GM21447 (cell line): ENCODE data around the gene NPM3.
"Not testable (repeated sequence)": the region's sequence is repeated elsewhere in the genome, so short reads cannot be mapped to it uniquely, and the experiment has no call there.

Experiments
- ATAC-seq: cut with Tn5 transposase; IDR thresholded peaks from one replicate; pipeline ENCODE4 v1.9.1; 2021; ENCODE audit not compliant: unreplicated experiment

The NPM3 gene

DNA sequence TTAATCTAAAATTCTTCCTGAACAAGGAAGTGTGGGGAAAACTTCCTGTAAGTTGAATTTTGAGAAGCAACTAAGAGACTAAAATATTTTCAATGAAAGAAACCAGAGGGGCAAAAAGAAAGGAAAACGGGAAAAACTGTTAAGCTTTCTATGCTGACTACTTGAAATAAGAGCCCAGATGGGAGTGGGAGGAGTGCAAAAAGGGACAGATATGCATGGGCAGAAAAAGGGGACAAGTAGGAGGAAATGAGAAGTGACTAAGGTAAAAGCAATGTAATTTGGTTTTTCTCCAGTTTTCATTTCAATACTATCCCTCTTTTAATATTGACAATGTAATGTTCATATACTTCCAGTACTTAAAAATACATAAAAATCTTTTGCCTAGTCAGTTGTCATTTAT lies 23.9 kb upstream of the NPM3 start:
- ATAC-seq: no peak

DNA sequence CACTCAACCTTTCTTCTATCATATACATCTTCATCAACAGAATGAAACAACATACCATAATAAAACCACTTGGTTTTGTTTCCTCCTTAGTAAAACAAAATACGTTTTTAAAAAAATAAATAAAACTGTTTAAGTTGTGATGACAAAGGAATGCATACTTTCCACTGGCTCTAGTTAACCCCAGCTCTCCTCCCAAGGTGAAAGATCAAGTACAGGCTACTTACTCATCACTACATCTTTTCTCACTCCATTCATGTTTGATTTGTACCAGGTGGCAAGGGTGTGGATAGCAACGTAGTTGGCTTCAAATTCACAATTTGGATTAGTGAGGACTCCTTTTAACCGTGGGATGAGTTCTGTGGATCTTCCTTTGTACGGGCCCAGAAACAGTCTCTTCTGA lies 20.3 kb upstream of the NPM3 start:
- no peak for ATAC-seq

DNA sequence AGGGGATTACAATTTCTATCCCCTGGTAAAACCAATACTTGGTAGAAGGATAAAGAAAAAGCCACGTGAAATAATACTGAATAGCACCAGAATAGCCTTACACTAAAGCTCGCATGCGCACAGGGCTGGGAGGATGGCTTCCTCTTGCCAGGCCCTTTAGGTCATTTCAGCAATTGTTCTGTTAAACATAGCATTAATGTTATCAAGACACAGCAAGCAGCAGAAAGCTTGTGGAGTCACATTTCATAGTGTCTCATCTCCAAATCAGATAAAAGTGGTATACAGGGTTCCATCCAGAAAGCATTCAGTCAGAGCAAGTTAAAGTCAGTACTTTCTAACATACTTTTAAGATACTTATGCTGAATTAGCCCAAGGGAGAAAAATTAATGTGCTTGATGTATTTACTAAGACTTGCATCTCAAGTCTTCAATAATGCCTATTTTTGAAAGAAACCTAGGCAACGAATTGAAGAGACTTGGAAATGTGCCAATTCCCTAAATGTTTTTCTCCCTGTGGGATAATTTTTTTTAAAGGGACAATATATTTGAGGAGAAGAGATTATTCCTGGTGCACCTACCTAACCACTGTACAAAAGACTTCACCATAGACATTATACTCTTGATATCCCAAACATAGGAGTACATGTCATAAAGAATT lies 14.3 kb upstream of the NPM3 start:
- ATAC-seq: no peak

DNA sequence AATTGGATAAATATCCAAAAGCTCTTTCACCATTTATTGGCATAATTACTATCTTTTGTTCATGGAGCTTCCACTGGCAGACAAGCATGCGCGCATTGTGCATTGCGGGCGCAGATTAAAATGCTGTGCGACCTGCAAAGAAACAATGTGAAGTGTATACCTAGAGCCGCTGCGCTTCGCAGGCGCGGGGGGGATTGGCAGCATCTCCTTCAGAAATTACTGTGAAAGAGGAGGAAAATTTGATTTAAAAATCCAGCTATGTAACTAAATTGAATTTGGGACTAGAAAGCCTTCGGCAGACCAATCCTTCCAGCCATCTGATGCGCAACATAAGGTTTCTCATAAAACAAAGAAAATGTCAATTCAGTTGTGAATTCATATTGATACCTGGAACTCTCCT lies 10.3 kb upstream of the NPM3 start:
- no peak for ATAC-seq

DNA sequence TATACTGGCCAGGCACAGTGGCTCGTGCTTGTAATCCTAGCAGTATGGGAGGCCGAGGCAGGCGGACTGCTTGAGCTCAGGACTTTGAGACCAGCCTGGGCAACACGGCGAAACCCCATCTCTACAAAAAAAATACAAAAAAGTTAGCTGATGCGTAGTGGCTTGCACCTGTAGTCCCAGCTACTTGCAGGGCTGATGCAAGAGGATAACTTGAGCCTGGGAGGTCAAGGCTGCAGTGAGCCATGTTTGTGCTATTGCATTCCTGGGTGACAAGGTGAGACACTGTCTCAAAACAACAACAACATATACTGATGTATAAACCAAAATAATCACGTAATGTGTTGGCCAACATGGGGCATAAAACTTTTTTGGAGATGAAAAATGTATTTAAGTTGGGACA lies 6.4 kb upstream of the NPM3 start:
- ATAC-seq: no peak

DNA sequence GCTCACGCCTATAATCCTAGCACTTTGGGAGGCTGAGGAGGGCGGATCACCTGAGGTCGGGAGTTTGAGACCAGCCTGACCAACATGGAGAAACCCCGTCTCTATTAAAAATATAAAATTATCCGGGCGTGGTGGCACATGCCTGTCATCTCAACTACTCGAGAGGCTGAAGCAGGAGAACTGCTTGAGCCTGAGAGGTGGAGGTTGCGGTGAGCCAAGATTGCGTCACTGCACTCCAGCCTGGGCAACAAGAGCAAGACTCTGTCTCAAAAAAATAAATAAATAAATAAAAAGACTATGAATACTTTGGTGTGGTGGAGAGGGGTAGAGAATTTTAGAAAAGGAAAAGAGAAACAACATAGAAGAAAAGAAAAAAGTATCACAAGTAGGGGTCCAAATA lies 6.0 kb upstream of the NPM3 start:
- not testable (repeated sequence) for ATAC-seq

DNA sequence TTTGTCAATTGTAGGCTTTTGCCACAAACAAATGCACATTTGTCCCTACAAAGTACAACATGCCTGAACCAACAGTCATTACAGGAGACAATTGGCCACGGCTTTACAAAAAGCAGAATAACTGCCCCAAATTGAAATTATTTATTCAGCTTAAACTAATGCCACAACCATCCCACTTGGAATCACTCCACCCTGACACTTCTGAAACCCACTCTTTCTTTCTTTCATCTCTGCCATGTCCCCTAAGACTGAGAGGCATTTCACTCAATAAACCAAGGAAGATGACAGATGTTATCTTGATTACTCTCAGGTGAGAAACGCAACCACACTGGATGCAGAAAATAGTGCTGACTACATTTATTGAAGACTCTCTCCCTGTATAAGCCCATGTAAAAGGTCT lies 2.6 kb upstream of the NPM3 start:
- ATAC-seq: no peak

DNA sequence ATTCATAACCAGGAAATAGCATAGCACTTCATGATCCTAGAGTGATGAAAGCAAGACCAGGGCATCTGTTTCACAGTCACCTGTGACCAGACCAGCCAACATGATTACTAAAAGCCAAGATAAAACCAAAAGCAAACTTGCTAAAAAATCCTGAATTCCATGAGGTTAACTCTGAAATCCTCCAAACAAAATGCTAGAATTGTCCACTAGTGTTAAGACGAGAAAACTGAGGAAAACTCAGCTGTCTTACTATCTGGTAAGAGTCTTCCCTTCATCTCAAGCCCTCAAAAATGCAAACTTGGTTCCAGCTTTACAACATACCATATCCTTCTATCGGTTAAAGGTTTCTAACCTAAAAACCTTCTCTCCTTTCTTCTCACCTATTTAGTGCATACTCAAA lies 1.3 kb upstream of the NPM3 start:
- ATAC-seq: no peak

DNA sequence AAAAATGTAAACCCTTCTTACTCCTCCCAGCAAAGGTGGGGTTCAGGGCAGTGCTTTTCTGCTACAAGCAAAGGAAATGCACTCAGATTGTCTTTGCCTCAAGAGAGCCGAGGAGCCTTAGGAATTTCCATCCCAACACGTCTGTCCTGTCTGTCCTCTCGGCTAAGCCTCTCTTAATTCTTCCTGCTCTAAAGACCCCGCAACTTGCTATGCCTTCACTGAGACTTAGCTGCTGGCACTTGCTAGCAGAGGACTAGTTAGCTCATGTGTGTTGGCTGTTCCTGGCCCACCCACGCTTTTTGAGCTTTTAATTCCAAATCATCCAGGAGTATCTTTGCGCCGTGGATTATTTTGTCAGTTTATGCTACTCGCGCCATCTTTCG lies 481 bp upstream of the NPM3 start:
- no peak for ATAC-seq

DNA sequence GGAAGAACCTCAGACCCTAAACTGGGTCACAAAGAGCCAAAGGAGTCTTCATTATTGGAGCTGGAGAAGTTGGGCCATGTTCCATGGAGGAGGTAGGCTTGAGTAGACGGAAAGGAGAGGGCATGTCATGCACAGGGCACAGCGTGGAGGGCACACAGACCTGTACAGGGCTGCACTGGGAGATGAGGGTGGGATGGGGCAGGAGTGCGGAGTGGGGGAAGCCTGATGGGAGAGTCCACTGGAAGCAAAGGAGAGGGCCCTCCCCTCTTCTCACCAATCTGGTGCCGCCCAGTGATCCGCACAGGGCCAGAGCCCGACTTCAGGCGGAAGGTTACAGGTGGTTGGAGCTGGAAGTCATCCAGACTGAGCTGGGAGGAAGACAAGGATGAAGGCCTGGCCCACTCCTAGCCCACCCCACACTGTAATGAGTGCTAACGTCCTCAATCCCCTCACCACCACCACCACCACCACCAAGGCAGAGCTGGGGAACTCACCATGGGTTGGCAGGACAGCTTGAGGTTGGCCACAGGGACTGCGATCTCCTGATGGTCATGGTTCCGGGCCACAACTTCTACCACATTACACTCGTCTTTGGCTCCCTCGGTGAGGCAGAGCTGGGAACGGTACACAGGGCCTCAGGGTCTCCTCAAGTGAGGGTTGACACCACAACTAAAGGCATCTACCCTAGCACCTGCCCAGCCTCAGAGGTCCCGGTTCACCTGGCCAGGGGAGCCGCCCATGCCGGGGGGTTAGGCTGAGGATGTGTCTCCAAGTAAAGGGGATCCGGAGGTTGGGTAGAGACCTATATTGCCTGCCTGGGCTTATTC lies 1.0 kb downstream of the NPM3 start:
- ATAC-seq: no peak

DNA sequence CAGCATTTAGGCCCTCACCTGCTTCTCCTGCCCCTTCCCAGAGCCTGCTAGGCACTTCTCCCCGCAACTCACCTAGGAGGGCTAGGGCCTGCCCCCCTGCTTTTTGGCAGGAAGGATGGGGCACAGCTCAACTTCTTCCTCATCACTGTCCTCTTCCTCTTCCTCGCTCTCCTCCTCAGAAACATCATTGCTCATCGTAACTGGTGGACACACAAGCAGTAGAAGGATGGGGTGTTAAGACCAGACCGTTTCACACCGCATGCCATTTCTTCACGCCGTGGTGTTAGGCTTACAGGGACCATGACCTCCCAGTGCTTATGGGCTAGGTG lies 1.6 kb downstream of the NPM3 start:
- ATAC-seq: no peak

DNA sequence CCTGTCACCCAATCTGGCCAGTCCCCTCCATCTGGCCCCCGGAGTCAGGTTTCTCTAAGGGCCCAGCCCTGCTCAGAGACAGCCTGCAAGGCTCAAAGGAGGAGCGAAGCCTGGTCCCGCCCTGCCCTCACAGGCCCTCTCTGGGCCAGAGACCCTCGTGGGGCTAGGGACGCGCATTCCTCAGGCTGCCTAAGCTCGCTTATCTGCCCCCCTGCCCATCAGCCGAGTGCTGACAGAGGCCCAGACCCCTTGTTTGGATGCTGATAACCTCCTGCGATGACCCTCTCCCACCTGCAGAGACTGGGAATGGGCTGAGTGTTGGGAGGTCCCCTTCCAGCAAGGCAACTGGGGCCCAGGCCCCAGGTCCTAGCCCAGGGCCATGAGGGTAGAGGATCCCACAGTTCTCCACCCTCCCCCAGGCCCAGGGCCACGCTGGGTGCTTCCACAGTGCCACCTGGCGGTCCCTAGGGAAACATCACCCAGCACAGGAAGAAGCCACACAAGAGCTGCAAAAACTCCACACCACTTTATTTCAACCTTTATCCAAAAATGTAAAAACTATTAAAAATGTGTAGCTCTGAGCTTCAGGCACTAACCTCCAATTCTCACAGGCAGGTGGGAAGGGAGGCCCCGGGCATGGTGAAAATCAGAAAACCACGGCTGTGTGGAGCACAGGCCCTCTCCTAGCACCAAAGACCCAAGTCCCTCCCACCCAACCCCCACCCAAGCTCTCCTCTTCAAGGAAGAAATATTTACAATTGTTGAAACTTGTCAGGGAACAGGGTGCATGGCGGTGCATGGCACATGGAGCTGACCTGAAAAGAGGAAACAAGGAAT lies 2.2 kb downstream of the NPM3 start:
- no peak for ATAC-seq

DNA sequence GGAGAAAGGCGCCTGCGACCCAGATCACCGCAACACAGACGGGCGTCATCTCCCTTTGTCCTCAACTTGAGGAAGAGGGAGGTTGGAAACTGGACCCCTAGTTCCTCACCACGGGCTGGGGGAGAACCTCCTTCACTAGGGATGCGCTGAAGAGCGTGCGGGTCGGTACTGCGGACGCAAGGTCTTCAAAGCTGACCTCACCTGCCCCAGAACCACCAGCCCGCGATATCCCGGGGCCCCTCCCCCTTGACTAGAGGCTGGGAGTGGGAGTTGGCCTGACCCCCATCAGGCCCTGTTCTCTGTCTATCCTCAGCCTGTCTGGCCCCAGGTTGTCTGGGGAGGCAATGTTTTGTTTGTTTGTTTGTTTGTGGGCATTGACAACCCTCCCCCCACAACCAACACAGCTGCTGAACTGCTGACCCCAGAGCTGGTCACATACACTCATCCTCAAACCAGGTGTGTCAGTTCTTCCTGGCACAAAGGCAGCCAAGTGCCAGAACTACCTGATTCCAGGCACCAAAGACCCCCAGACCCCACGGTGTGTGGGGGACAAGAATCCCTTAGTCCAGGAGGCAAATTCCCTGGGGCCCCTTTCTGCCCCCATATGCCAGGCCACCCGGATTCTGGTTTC lies 2.9 kb downstream of the NPM3 start:
- no peak for ATAC-seq

DNA sequence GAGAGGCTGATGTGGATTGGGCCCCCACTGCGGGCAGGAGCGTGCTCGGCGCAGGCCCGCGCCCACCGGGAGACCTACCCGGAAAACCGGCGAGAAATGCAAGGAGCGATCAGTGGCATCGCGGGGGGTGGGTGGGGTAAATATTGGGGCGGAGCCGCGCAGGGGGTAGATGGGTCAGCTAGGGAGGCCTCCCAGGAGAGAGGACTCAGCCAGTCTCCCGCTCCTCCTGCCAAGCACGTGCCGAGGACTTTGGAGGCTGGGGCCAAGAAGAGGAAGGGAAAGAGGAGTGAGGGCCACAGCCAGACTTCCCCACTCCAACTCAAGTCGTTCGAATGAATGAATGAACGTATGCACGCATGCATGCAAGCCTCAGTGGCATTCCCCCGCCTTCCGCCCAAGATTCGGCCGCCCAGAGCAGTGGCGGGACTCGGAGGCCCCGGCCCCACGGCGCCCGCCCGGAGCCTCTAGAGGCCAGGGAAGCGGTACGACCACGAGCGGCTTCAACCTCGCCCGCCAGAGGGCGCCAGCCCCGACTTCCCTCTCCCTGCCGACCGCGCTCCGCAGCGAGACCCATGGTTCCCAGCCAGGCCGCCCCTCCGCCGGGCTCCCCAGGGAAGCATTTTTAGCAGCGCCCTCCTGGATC lies 3.6 kb downstream of the NPM3 start:
- no peak for ATAC-seq

DNA sequence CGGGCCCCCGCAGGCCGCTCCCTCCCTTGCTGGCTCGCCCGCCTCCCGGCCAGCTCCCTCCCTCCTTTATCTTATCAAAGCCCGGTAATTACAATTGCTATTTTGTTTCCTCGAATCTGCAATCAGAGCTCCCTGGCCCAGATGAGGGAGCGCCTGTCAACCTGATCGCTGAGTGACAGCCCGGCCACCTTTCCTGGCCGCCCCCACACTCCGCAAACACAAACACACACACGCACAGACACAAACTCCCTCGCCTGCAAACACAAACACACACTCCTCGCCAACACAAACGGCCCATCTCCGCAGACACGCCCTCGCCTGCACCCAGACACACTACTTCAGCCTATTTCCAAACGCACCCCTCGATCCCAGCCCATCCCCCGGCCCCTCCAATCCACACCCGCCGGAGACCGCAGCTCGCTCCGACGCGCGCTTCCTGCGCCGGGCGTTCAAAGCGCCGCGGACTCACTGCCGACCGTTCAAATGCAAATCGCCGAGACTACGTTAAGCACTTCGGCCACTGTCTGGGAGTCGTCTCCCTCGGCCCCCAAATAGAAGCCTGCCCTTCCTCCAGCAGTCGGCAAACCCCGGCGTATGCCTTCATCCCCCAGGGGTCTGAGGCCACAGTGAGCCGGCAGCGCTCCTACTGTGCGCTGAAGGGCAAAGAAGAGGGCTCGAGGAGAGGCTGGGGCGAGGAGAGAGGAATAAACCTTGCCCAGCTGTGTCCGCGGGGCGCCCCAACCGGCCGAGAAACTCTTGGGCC lies 4.3 kb downstream of the NPM3 start:
- no peak for ATAC-seq

DNA sequence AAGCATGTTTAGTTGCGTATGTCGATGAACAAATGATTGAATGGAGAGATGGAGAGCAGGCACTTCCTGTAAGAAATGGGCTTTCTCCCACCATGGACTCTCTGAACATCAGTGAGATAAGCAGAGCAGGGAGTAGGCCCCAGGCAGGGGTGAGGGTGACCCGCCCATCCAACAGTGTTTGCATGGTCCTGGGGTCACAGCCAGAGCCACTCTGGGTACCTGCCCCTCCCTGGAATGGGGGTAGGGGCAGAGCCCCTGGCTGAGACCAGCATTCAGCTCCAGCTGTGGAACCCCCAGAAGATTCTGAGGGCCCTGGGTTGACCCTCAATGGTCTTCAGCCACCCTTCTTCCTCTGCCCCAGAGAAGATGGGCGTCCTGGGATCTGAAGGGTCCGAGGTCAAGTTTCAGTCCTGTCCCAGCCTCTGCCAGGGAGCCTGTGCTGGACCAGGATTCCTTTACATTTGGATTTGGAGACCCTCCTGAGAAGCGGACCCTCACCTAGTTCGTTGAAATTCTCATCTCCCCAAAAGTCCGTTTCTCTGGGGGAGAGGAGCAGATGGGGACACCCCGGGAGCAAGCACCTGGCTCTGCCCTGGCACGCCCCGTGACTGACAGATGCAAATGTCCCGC lies 5.0 kb downstream of the NPM3 start:
- no peak for ATAC-seq

DNA sequence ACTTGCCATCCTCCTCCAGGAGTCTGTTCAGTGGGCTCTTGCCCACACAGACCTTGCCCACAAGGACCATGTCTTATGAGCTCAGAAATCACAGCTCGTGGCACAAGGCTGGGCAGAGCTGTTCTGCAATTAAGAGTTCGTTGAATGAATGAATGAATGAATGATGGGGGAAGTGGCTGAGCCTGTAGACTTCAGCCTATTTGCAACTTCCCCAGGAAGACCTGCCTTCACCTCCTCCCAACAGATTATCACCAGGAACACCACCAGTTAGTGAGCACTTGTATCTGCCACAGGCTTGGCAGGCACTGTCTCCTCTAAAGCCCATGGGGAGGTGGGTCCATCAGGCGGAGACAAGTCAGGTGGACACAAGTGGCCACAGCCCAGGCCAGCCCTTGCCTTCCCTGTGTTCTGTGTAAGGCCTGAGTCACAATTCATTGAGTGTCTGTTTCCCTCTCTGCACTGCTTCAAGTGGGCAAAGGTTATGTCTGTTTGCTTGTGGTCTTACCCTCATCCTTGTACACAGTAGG lies 5.6 kb downstream of the NPM3 start:
- ATAC-seq: no peak

DNA sequence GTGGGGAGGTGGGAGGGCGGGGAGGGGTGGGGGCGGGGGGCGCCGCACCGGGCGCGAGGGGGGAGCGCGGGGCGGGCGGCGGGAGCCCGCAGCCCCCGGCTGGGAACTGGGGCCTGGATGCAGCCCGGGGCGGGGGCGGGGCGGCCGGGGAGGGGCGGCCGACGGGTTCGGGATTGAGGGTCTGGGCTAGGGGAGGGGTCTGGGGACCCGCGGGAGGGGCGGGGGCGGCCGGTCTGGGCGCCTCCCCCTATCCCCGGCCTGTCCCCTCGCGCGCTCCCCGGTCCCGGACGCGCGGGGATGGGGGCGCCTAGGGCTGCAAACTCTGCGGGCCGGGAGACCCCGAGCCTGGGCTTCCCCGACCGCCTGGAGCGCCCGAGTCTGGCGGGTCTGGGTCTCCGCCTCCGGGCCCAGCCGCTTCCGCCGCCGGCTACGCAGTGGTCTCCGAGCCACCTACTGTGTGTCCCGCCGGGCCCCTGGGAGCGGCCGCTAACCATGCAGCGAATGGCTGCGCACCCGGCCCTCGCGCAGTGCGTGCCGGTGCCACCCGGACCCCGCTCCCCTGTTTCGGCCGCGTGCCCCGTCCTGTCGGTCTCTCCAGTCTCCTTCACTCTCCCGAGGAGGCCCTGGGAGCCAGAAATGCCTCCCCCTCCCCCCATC lies 7.0 kb downstream of the NPM3 start:
- ATAC-seq: no peak
